ENCODE results near the gene ARF1.
A peak's percentile ranks its signal among the peaks of the same experiment; 100 is the strongest.
"Not testable (repeated sequence)": the region's sequence is repeated elsewhere in the genome, so short reads cannot be mapped to it uniquely, and the experiment has no call there.

The ARF1 gene

GRCh38 chr1:228106800-228107054 lies 24.2 kb downstream of the ARF1 start:
- Mint-ChIP-seq H3K4me1 (peaks cover 24% of the 10 kb centered on the region), H3K4me3 (no peak overlapping the region), H3K36me3 (ENCODE audit: insufficient read depth) (peaks cover 32% of the 10 kb centered on the region), H3K27ac (ENCODE audit: low read depth) (no peak overlapping the region), H3K9me3 (no peaks in the 10 kb centered on the region), H3K27me3 (no peaks in the 10 kb centered on the region)
- DNase-seq (ENCODE audit: low spot score in 2 of 2) (no peak), ATAC-seq (replicated peaks; ENCODE audit: extremely low read depth, poor library complexity, severe bottlenecking) (no peak)

- peak overlapping the region; percentile 88 for H3K27ac Mint-ChIP-seq (ENCODE audit: low read depth)
- peak overlapping the region; percentile 83 for H3K4me3 Mint-ChIP-seq
- H3K9me3 Mint-ChIP-seq = no peaks in the 10 kb centered on the region
- no peak for ATAC-seq (replicated peaks; ENCODE audit: extremely low read depth, poor library complexity, severe bottlenecking)
- peaks cover 28% of the 10 kb centered on the region for H3K36me3 Mint-ChIP-seq (ENCODE audit: insufficient read depth)
- no peak for DNase-seq (ENCODE audit: low spot score in 2 of 2)
- H3K4me1 Mint-ChIP-seq = peaks cover 23% of the 10 kb centered on the region
- H3K27me3 Mint-ChIP-seq = no peaks in the 10 kb centered on the region
Observed at GRCh38 chr1:228107636-228108035, 25.1 kb downstream of the ARF1 start.

- Mint-ChIP-seq H3K4me3 (peak overlapping the region; percentile 83), H3K9me3 (no peaks in the 10 kb centered on the region), H3K4me1 (peaks cover 23% of the 10 kb centered on the region), H3K27ac (ENCODE audit: low read depth) (peak overlapping the region; percentile 88), H3K27me3 (no peaks in the 10 kb centered on the region), H3K36me3 (ENCODE audit: insufficient read depth) (peaks cover 26% of the 10 kb centered on the region)
- ATAC-seq (replicated peaks; ENCODE audit: extremely low read depth, poor library complexity, severe bottlenecking) (no peak), DNase-seq (ENCODE audit: low spot score in 2 of 2) (no peak)
Observed at GRCh38 chr1:228108055-228108690, 25.7 kb downstream of the ARF1 start.

GRCh38 chr1:228108742-228109072 lies 26.2 kb downstream of the ARF1 start:
- Mint-ChIP-seq H3K9me3 (no peaks in the 10 kb centered on the region), H3K27ac (ENCODE audit: low read depth) (peak overlapping the region; percentile 88), H3K27me3 (no peaks in the 10 kb centered on the region), H3K4me1 (peaks cover 18% of the 10 kb centered on the region), H3K36me3 (ENCODE audit: insufficient read depth) (peaks cover 21% of the 10 kb centered on the region), H3K4me3 (peak overlapping the region; percentile 83)
- DNase-seq (ENCODE audit: low spot score in 2 of 2) (no peak), ATAC-seq (replicated peaks; ENCODE audit: extremely low read depth, poor library complexity, severe bottlenecking) (no peak)

- Mint-ChIP-seq H3K27me3 (no peaks in the 10 kb centered on the region), H3K4me1 (peaks cover 14% of the 10 kb centered on the region), H3K9me3 (no peaks in the 10 kb centered on the region), H3K27ac (ENCODE audit: low read depth) (peak within 1 kb of the TSS; percentile 88), H3K4me3 (peak within 1 kb of the TSS; percentile 83), H3K36me3 (ENCODE audit: insufficient read depth) (peaks cover 17% of the 10 kb centered on the region)
- ATAC-seq (replicated peaks; ENCODE audit: extremely low read depth, poor library complexity, severe bottlenecking) (peak; percentile 97), DNase-seq (ENCODE audit: low spot score in 2 of 2) (peak; percentile 99 to 100)
Observed at GRCh38 chr1:228109073-228109961, 26.8 kb downstream of the ARF1 start, which contains the start of gene MRPL55. MRPL55 (minus strand) TSS chr1:228109299; CDS start chr1:228108260, 1,039 bp downstream.

- peaks cover 14% of the 10 kb centered on the region for H3K4me1 Mint-ChIP-seq
- DNase-seq (ENCODE audit: low spot score in 2 of 2) = no peak
- H3K36me3 Mint-ChIP-seq (ENCODE audit: insufficient read depth) = peaks cover 17% of the 10 kb centered on the region
Observed at GRCh38 chr1:228109962-228110488, 27.5 kb downstream of the ARF1 start.

GRCh38 chr1:228110556-228110955 lies 28.0 kb downstream of the ARF1 start:
- Mint-ChIP-seq H3K4me3 (no peak overlapping the region), H3K9me3 (no peaks in the 10 kb centered on the region), H3K27ac (ENCODE audit: low read depth) (peak overlapping the region; percentile 46), H3K36me3 (ENCODE audit: insufficient read depth) (peaks cover 17% of the 10 kb centered on the region), H3K4me1 (peaks cover 14% of the 10 kb centered on the region), H3K27me3 (no peaks in the 10 kb centered on the region)
- ATAC-seq (replicated peaks; ENCODE audit: extremely low read depth, poor library complexity, severe bottlenecking) (no peak), DNase-seq (ENCODE audit: low spot score in 2 of 2) (no peak)

More at GRCh38 chr1:228109962-228110488, 27.5 kb downstream of the ARF1 start:
- no peaks in the 10 kb centered on the region for H3K27me3 Mint-ChIP-seq
- ATAC-seq (replicated peaks; ENCODE audit: extremely low read depth, poor library complexity, severe bottlenecking) = no peak
- H3K27ac Mint-ChIP-seq (ENCODE audit: low read depth) = peak overlapping the region; percentile 88
- no peaks in the 10 kb centered on the region for H3K9me3 Mint-ChIP-seq
- peak overlapping the region; percentile 83 for H3K4me3 Mint-ChIP-seq

- not testable (repeated sequence) for H3K9me3 Mint-ChIP-seq; H3K4me3 Mint-ChIP-seq; DNase-seq (ENCODE audit: low spot score in 2 of 2); H3K27me3 Mint-ChIP-seq; H3K27ac Mint-ChIP-seq (ENCODE audit: low read depth); ATAC-seq (replicated peaks; ENCODE audit: extremely low read depth, poor library complexity, severe bottlenecking)
- peaks cover 14% of the 10 kb centered on the region for H3K4me1 Mint-ChIP-seq
- peaks cover 15% of the 10 kb centered on the region for H3K36me3 Mint-ChIP-seq (ENCODE audit: insufficient read depth)
Observed at GRCh38 chr1:228111315-228111714, 28.8 kb downstream of the ARF1 start.

GRCh38 chr1:228112167-228112566 lies 29.7 kb downstream of the ARF1 start:
- Mint-ChIP-seq H3K9me3 (no peaks in the 10 kb centered on the region), H3K4me1 (peaks cover 14% of the 10 kb centered on the region), H3K36me3 (ENCODE audit: insufficient read depth) (peaks cover 10% of the 10 kb centered on the region), H3K4me3 (no peak overlapping the region), H3K27ac (ENCODE audit: low read depth) (no peak overlapping the region), H3K27me3 (no peaks in the 10 kb centered on the region)
- DNase-seq (ENCODE audit: low spot score in 2 of 2) = no peak
- no peak for ATAC-seq (replicated peaks; ENCODE audit: extremely low read depth, poor library complexity, severe bottlenecking)

GRCh38 chr1:228112617-228113016 lies 30.1 kb downstream of the ARF1 start:
- Mint-ChIP-seq H3K27me3 (no peaks in the 10 kb centered on the region), H3K27ac (ENCODE audit: low read depth) (no peak overlapping the region), H3K36me3 (ENCODE audit: insufficient read depth) (peaks cover 10% of the 10 kb centered on the region), H3K4me3 (no peak overlapping the region), H3K4me1 (peaks cover 14% of the 10 kb centered on the region), H3K9me3 (no peaks in the 10 kb centered on the region)
- ATAC-seq (replicated peaks; ENCODE audit: extremely low read depth, poor library complexity, severe bottlenecking) = no peak
- DNase-seq (ENCODE audit: low spot score in 2 of 2) = no peak

GRCh38 chr1:228114827-228115226 lies 32.3 kb downstream of the ARF1 start:
- Mint-ChIP-seq H3K4me3 (no peak overlapping the region), H3K4me1 (peaks cover 4% of the 10 kb centered on the region), H3K36me3 (ENCODE audit: insufficient read depth) (no peaks in the 10 kb centered on the region)

GRCh38 chr1:228117335-228117734 lies 34.8 kb downstream of the ARF1 start:
- Mint-ChIP-seq H3K36me3 (ENCODE audit: insufficient read depth) (peaks cover 2% of the 10 kb centered on the region), H3K27ac (ENCODE audit: low read depth) (no peak overlapping the region), H3K9me3 (no peaks in the 10 kb centered on the region), H3K4me3 (no peak overlapping the region), H3K4me1 (no peaks in the 10 kb centered on the region), H3K27me3 (no peaks in the 10 kb centered on the region)
- DNase-seq (ENCODE audit: low spot score in 2 of 2) (no peak), ATAC-seq (replicated peaks; ENCODE audit: extremely low read depth, poor library complexity, severe bottlenecking) (no peak)

More at GRCh38 chr1:228114827-228115226, 32.3 kb downstream of the ARF1 start:
- no peak for ATAC-seq (replicated peaks; ENCODE audit: extremely low read depth, poor library complexity, severe bottlenecking)
- DNase-seq (ENCODE audit: low spot score in 2 of 2) = no peak
- H3K27ac Mint-ChIP-seq (ENCODE audit: low read depth) = no peak overlapping the region
- no peaks in the 10 kb centered on the region for H3K27me3 Mint-ChIP-seq
- no peaks in the 10 kb centered on the region for H3K9me3 Mint-ChIP-seq

- Mint-ChIP-seq H3K4me1 (no peaks in the 10 kb centered on the region), H3K36me3 (ENCODE audit: insufficient read depth) (peaks cover 2% of the 10 kb centered on the region), H3K27me3 (no peaks in the 10 kb centered on the region), H3K4me3 (no peak overlapping the region), H3K27ac (ENCODE audit: low read depth) (no peak overlapping the region), H3K9me3 (no peaks in the 10 kb centered on the region)
- no peak for DNase-seq (ENCODE audit: low spot score in 2 of 2)
- no peak for ATAC-seq (replicated peaks; ENCODE audit: extremely low read depth, poor library complexity, severe bottlenecking)
Observed at GRCh38 chr1:228118040-228118439, 35.5 kb downstream of the ARF1 start.

All from central memory CD8-positive, alpha-beta T cell (primary cell).